Stimulated activated CD4-positive, alpha-beta T cell treated with anti-CD3 and anti-CD28 coated beads, Interleukin-4, amount 100 ng/mL, for 1 hour (primary cell): Measurements from ENCODE around the gene COLEC12.

Experiments used
- DNase-seq: peaks from one replicate; pipeline ENCODE4 v3.0.0-alpha.2; 2020

COLEC12 gene

GRCh38 chr18:267380-267687, 233.2 kb downstream of the COLEC12 start:
- DNase-seq: no peak
